H1 (cell line): ENCODE data around the gene HELZ2. TPM values are rescaled to one million over a fixed set of nuclear protein-coding genes. Genes with fewer than 3 reads are reported as not detected.

Experiments used
- CTCF ChIA-PET: fragments of 300-600 bp; sonication (Branson Sonifier 250); formaldehyde crosslinking; loops from one replicate; lab custom pipeline; 2021; ENCODE audit not compliant: partially characterized antibody; lab: Charles Lee
- POLR2A ChIA-PET: fragments of 300-600 bp; sonication (Branson Sonifier 250); formaldehyde crosslinking; loops from one replicate; lab custom pipeline; 2021; ENCODE audit warnings: inconsistent platforms; ENCODE audit not compliant: partially characterized antibody; lab: Charles Lee
- DNase-seq, 2 experiments: peaks; one replicate each; pipeline versions ENCODE4 v3.0.0 to v3.0.0-alpha.2; 2010 to 2022; ENCODE audit warnings: low spot score in 2 of 2, low read depth in 1 of 2, mixed read lengths in 1 of 2
- FAIRE-seq: peaks from 2 replicates; lab custom pipeline; 2011; peaks lifted over from hg19 to GRCh38; lab: Jason Lieb, UNC
- H2AFZ ChIP-seq: 2 replicates; pipeline ENCODE4 v1.8.1; 2012; ENCODE audit warnings: low read length, inconsistent platforms
- H2AK5ac ChIP-seq: 2 replicates; pipeline ENCODE4 v1.6.1; 2013; ENCODE audit warnings: low read depth, low read length
- H2BK120ac ChIP-seq: replicated peaks from 2 replicates; pipeline ENCODE3; 2013; ENCODE audit warnings: low read depth, low read length, inconsistent platforms
- H2BK12ac ChIP-seq: 2 replicates; pipeline ENCODE4 v1.6.1; 2013; ENCODE audit warnings: low read depth, low read length
- H2BK15ac ChIP-seq: 2 replicates; pipeline ENCODE4 v1.6.1; 2013; ENCODE audit warnings: low read length
- H2BK20ac ChIP-seq: 2 replicates; pipeline ENCODE4 v1.6.1; 2013; ENCODE audit warnings: low read length
- H2BK5ac ChIP-seq: 2 replicates; pipeline ENCODE4 v1.6.1; 2013; ENCODE audit warnings: low read depth, low read length
- H3K14ac ChIP-seq: 2 replicates; pipeline ENCODE4 v1.6.1; 2013; ENCODE audit warnings: inconsistent platforms; ENCODE audit not compliant: insufficient read length
- H3K18ac ChIP-seq: 2 replicates; pipeline ENCODE4 v1.6.1; 2013; ENCODE audit warnings: low read length; ENCODE audit errors: extremely low read depth
- H3K23ac ChIP-seq: 2 replicates; pipeline ENCODE4 v1.6.1; 2013; ENCODE audit warnings: inconsistent platforms; ENCODE audit not compliant: insufficient read length
- H3K23me2 ChIP-seq: 2 replicates; pipeline ENCODE4 v1.6.1; 2013; ENCODE audit warnings: low read depth, low read length
- H3K27ac ChIP-seq: 2 replicates; pipeline ENCODE4 v1.6.1; 2011; ENCODE audit warnings: low read depth, low read length, inconsistent platforms
- H3K27me3 ChIP-seq, 4 experiments: replicated peaks in 1 of 4; 1 replicate in 1 of 4; 2 replicates in 3 of 4; pipeline versions ENCODE4 v1.6.1 to v1.8.1; 2011 to 2013; ENCODE audit warnings: low read length in 3 of 4, mild to moderate bottlenecking in 3 of 4, inconsistent platforms in 2 of 4, mixed read lengths in 2 of 4, moderate library complexity in 1 of 4; ENCODE audit not compliant: control insufficient read depth in 3 of 4, insufficient read depth in 3 of 4; ENCODE audit errors: extremely low read depth in 1 of 4
- H3K36me3 ChIP-seq, 4 experiments: 2 replicates each; pipeline versions ENCODE4 v1.6.1 to v1.8.1; 2011 to 2013; ENCODE audit warnings: mild to moderate bottlenecking in 4 of 4, low read length in 3 of 4, moderate library complexity in 2 of 4, control low read depth in 1 of 4, inconsistent platforms in 1 of 4; ENCODE audit not compliant: insufficient read depth in 4 of 4, control insufficient read depth in 2 of 4
- H3K4ac ChIP-seq: replicated peaks from 2 replicates; pipeline ENCODE3; 2013; ENCODE audit warnings: low read length, low read depth, mixed read lengths, inconsistent platforms; ENCODE audit not compliant: insufficient read length
- H3K4me1 ChIP-seq, 4 experiments: replicated peaks in 1 of 4; 1 replicate in 1 of 4; 2 replicates in 3 of 4; pipeline versions ENCODE4 v1.6.1 to v1.8.1; 2011 to 2013; ENCODE audit warnings: low read length in 3 of 4, inconsistent platforms in 2 of 4, mixed read lengths in 1 of 4; ENCODE audit not compliant: insufficient read depth in 4 of 4, control insufficient read depth in 3 of 4
- H3K4me2 ChIP-seq, 2 experiments: 2 replicates each; pipeline versions ENCODE4 v1.6.1 to v1.8.1; 2011 to 2013; ENCODE audit warnings: low read depth in 2 of 2, low read length in 2 of 2, control low read depth in 1 of 2, inconsistent platforms in 1 of 2, mild to moderate bottlenecking in 1 of 2; ENCODE audit not compliant: insufficient read depth in 1 of 2
- H3K4me3 ChIP-seq, 4 experiments: fragments of 200-600, 300-600 bp in 1 of 4; sonication (generic), shearing (Covaris generic), sonication (Bioruptor Twin) in 1 of 4; 2 replicates each; pipeline versions ENCODE4 v1.5.1 to v1.8.1; 2011 to 2016; ENCODE audit warnings: low read length in 4 of 4, low read depth in 3 of 4, control low read depth in 2 of 4, inconsistent platforms in 2 of 4, mild to moderate bottlenecking in 2 of 4, mixed read lengths in 1 of 4, moderate library complexity in 1 of 4; ENCODE audit not compliant: insufficient read depth in 2 of 4; ENCODE audit errors: extremely low read depth in 1 of 4
- H3K56ac ChIP-seq: replicated peaks from 2 replicates; pipeline ENCODE3; 2013; ENCODE audit warnings: low read depth, mild to moderate bottlenecking, mixed read lengths, low read length, inconsistent platforms; ENCODE audit not compliant: insufficient read length
- H3K79me1 ChIP-seq: 2 replicates; pipeline ENCODE4 v1.6.1; 2013; ENCODE audit warnings: low read depth, low read length, control low read depth
- H3K79me2 ChIP-seq, 2 experiments: 2 replicates each; pipeline versions ENCODE4 v1.6.1 to v1.8.1; 2012 to 2013; ENCODE audit warnings: low read length in 2 of 2, mild to moderate bottlenecking in 2 of 2, inconsistent platforms in 1 of 2; ENCODE audit not compliant: insufficient read depth in 2 of 2, control insufficient read depth in 1 of 2
- H3K9ac ChIP-seq, 4 experiments: replicated peaks in 1 of 4; 1 replicate in 1 of 4; 2 replicates in 3 of 4; pipeline versions ENCODE4 v1.6.1 to v1.8.1; 2011 to 2013; ENCODE audit warnings: low read depth in 3 of 4, low read length in 3 of 4, control low read depth in 2 of 4, mild to moderate bottlenecking in 2 of 4, moderate library complexity in 2 of 4, inconsistent platforms in 1 of 4; ENCODE audit errors: extremely low read depth in 1 of 4
- H3K9me3 ChIP-seq, 2 experiments: 2 replicates each; pipeline versions ENCODE4 v1.6.1 to v1.8.1; 2012 to 2013; ENCODE audit warnings: mild to moderate bottlenecking in 2 of 2, moderate library complexity in 2 of 2, control low read depth in 1 of 2, inconsistent platforms in 1 of 2, low read depth in 1 of 2, low read length in 1 of 2, mixed read lengths in 1 of 2; ENCODE audit not compliant: insufficient read depth in 2 of 2
- H4K20me1 ChIP-seq, 2 experiments: replicated peaks in 1 of 2; 2 replicates each; pipeline versions ENCODE3 to v1.8.1; 2011 to 2013; ENCODE audit warnings: inconsistent platforms in 2 of 2, low read length in 2 of 2, mild to moderate bottlenecking in 1 of 2; ENCODE audit not compliant: insufficient read depth in 2 of 2, control insufficient read depth in 1 of 2
- H4K5ac ChIP-seq: 2 replicates; pipeline ENCODE4 v1.6.1; 2013; ENCODE audit warnings: low read length, low read depth, mixed read lengths, inconsistent platforms; ENCODE audit not compliant: insufficient read length
- H4K8ac ChIP-seq: 2 replicates; pipeline ENCODE4 v1.8.0; 2013; ENCODE audit warnings: mild to moderate bottlenecking, moderate library complexity, low read length, inconsistent platforms; ENCODE audit not compliant: insufficient read depth; ENCODE audit errors: extremely low read depth
- H4K91ac ChIP-seq: replicated peaks from 2 replicates; pipeline ENCODE3; 2013; ENCODE audit warnings: low read length, mixed read lengths, inconsistent platforms; ENCODE audit not compliant: insufficient read length
- CTCF ChIP-seq, 3 experiments: IDR thresholded peaks; 1 replicate in 2 of 3; 2 replicates in 1 of 3; pipeline versions ENCODE4 v1.5.1 to v1.6.1; 2011; ENCODE audit warnings: low read length in 3 of 3, mild to moderate bottlenecking in 3 of 3, inconsistent platforms in 2 of 3, low read depth in 1 of 3, moderate library complexity in 1 of 3; ENCODE audit not compliant: insufficient read depth in 1 of 3; ENCODE audit errors: control extremely low read depth in 1 of 3
- MAX ChIP-seq: IDR thresholded peaks from 2 replicates; pipeline ENCODE4 v1.6.1; 2012; ENCODE audit warnings: inconsistent platforms
- POLR2AphosphoS5 ChIP-seq: IDR thresholded peaks from 2 replicates; pipeline ENCODE4 v1.6.1; 2011; ENCODE audit warnings: low read depth, low read length
- SIX5 ChIP-seq: IDR thresholded peaks from 2 replicates; pipeline ENCODE4 v1.6.1; 2011; ENCODE audit warnings: mild to moderate bottlenecking, low read depth, low read length
- SP1 ChIP-seq: IDR thresholded peaks from 2 replicates; pipeline ENCODE4 v1.6.1; 2011; ENCODE audit warnings: low read depth, low read length
- SP2 ChIP-seq: IDR thresholded peaks from 2 replicates; pipeline ENCODE4 v1.6.1; 2012; ENCODE audit warnings: mild to moderate bottlenecking, low read length, inconsistent platforms
- SUZ12 ChIP-seq: fragments of 200-600 bp; sonication (generic); IDR thresholded peaks from 2 replicates; pipeline ENCODE4 v1.6.1; 2012; ENCODE audit warnings: mild to moderate bottlenecking, inconsistent platforms, low read length, moderate library complexity, mixed read lengths
- WGBS, 2 experiments: shearing (Covaris generic) in 1 of 2; methylation state at CpG; one replicate each; pipeline versions ENCODE4 v1.1.6 to v1.1.7; 2013 to 2015; ENCODE audit warnings: low lambda C conversion rate in 2 of 2, mixed read lengths in 2 of 2, inconsistent platforms in 1 of 2, low coverage in 1 of 2, missing lambda C conversion rate in 1 of 2; ENCODE audit not compliant: insufficient replicate concordance in 2 of 2, insufficient coverage in 1 of 2, insufficient read length in 1 of 2; ENCODE audit errors: extremely low coverage in 1 of 2, missing lambda C conversion rate in 1 of 2; 5-methylcytosine and 5-hydroxymethylcytosine counted together
- polyA plus RNA-seq, 7 experiments: library from polyadenylated mRNA; depleted of rRNA in 3 of 7; stranded (reverse) in 5 of 7; unstranded in 2 of 7; fragments of >200 nt in 5 of 7; fragments of 200-250 nt in 2 of 7; gene quantifications; 1 replicate in 5 of 7; 2 replicates in 1 of 7; 4 replicates in 1 of 7; pipeline versions ENCODE4 v1.2.1 to v1.2.3, GENCODE V29; 2011 to 2013; ENCODE audit warnings: missing spikeins in 2 of 7, mixed read lengths in 2 of 7
- total RNA-seq: library from RNA; stranded (reverse); fragmentation: NEBNext Ultra II Directional; extraction: Animal tissue kit (Norgen Biotek cat#: 25700); gene quantifications from 2 replicates; pipeline ENCODE4 v1.2.1, GENCODE V29; 2021
- TF ChIP-seq, protein P1 (sequence below): IDR thresholded peaks from 2 replicates; pipeline ENCODE4 v1.6.1; 2011; ENCODE audit warnings: low read length, improper control_type of control experiment

HELZ2 gene
- total and polyA plus RNA-seq, 2 of the 8 experiments (the other 6 are each of a cell fraction or from before 2014, with no cell fraction given), result 7.9 to 17.5 TPM

DNA sequence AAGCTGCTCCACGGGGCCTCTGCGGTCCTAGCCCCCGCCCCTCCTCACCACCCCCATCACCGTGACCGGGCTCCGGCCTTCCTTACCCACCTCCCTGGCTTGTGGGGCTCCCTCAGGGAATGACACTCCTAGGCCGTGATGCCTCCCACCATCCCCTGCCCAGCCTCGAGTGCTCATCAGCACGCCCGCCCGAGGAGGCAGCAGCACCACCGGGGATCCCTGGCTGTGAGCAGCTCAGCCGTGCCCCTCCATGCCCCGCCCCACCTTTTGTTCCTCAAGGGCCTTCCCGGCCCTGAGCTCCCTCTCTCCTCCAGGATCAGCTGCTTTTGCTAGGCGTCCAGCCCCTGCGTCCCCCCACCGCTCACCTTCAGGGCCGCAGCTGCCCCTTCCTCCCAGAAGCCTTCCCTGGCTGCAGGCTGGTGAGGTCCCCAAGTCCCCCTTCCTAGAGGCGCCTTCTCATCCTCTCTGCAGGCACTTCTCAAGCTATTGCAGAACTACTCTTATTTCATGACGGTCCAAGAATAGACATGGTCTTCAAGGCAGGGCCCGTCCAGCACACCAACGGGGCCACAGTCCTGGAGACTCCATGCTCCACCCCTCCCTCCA is 17.1 kb downstream of the HELZ2 start:
- Histone ChIP-seq H4K5ac (no peak overlapping the region), H3K23me2 (peaks cover 4% of the 10 kb centered on the region; the same call in 1 of the 2 replicates), H2AFZ (no peak overlapping the region), H4K91ac (no peak overlapping the region), H3K4me3 (no peak overlapping the region), H3K79me2 (no peaks in the 10 kb centered on the region), H3K18ac (no peak overlapping the region), H3K27me3 (no peaks in the 10 kb centered on the region; a peak in 1 of 7 replicates), H2BK12ac (no peak overlapping the region), H2AK5ac (no peak overlapping the region), H3K4ac (no peak overlapping the region), H4K8ac (no peak overlapping the region), H2BK120ac (no peak overlapping the region), H2BK5ac (no peak overlapping the region), H3K9me3 (no peaks in the 10 kb centered on the region), H3K23ac (no peak overlapping the region), H3K27ac (no peak overlapping the region), H2BK20ac (no peak overlapping the region), H3K36me3 (no peaks in the 10 kb centered on the region; a peak in 1 of 8 replicates), H3K9ac (no peak overlapping the region), H3K79me1 (no peaks in the 10 kb centered on the region), H3K14ac (no peak overlapping the region), H2BK15ac (no peak overlapping the region), H4K20me1 (peaks cover 0 to 1% of the 10 kb centered on the region in 2 experiments), H3K4me2 (no peak overlapping the region), H3K4me1 (peaks cover 0 to 19% (median 14%) of the 10 kb centered on the region in 4 experiments; a peak in 6 of 7 replicates), H3K56ac (no peak overlapping the region)
- 78% methylated on average over 19 of the region's 23 CpGs; no CpG with 5 or more reads in 1 of the 2 experiments for WGBS, 2 experiments
- FAIRE-seq (no peak), DNase-seq (no peak)
- CTCF ChIA-PET, result interaction anchor here (0.9 to 2.2 kb wide), 7 partner anchors 15 to 92 kb away, joined by 3 to 9 read pairs (median 4); partner anchors contain the start of gene PTK6
- POLR2A ChIA-PET, result interaction anchor here (1.7 kb wide), 1 partner anchor 10 kb away, joined by 5 read pairs; no protein-coding TSS in a partner anchor
- TF ChIP-seq SUZ12 (no peak), POLR2AphosphoS5 (no peak), MAX (no peak), CTCF (IDR thresholded peaks at IDR 0.05; ENCODE audit: control extremely low read depth in 1 of 3, insufficient read depth in 1 of 3, low read depth in 1 of 3, low read length in 3 of 3) (no peak), SP2 (no peak), SP1 (no peak), SIX5 (no peak)
- TF ChIP-seq, protein P1, sequence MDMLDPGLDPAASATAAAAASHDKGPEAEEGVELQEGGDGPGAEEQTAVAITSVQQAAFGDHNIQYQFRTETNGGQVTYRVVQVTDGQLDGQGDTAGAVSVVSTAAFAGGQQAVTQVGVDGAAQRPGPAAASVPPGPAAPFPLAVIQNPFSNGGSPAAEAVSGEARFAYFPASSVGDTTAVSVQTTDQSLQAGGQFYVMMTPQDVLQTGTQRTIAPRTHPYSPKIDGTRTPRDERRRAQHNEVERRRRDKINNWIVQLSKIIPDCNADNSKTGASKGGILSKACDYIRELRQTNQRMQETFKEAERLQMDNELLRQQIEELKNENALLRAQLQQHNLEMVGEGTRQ, result no peak
